Measurements from ENCODE around the gene CACNA1C.

CACNA1C gene

DNA sequence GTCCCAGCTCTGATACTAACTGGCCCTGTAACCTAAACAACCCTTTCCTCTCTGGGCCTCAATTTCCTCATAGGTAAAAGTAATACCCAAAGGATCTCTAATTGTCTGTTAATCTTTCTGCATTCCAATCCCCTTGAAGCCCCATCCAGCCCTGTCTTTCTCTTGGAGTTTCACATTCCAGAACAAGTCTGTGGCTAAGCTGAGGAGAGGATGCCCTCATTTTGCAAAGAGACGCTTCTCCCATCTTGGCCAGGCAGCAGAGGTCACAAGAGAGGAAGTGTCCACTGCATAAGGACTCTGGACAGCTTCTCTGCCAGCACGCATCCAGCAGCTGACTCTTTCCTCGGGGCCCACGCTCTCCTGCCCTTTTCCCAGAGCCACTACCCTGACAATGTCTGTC is 478.6 kb downstream of the CACNA1C start:
- in situ Hi-C loops (cut with MboI; ENCODE audit: low sequenced_read_pairs), result no loop called here

GRCh38 chr12:2533036-2533435 is 480.2 kb downstream of the CACNA1C start:
- in situ Hi-C loops (cut with MboI; ENCODE audit: low sequenced_read_pairs), result no loop called here

DNA sequence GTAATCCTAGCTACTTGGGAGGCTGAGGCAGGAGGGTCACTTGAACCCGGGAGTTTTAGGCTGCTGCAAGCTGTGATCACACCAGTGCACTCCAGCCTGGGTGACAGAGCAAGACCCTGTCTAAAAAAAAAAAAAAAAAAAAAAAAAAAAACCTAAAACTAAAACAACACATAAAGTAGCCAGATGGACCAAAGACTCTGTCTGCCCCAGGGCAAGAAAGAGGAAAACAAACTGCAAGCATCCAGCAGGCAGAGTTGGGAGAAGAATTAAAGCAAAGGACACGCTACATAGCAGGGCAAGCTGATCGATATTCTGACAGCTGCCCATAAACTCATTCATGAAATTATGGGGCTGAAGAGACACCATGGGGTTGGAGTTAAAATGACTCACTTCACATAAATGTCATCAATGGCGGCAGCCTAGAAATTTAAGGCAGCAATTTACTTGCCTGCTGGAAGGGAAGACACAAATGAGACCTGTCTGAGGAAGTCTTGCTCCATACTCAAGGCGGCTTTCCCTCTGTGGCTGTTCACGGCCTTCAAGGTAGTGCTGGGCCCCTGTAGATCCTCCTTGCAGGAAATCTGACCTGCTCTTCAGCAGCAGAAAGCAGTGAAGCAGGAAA is 482.9 kb downstream of the CACNA1C start:
- in situ Hi-C loops (cut with MboI; ENCODE audit: low sequenced_read_pairs), result no loop called here

DNA sequence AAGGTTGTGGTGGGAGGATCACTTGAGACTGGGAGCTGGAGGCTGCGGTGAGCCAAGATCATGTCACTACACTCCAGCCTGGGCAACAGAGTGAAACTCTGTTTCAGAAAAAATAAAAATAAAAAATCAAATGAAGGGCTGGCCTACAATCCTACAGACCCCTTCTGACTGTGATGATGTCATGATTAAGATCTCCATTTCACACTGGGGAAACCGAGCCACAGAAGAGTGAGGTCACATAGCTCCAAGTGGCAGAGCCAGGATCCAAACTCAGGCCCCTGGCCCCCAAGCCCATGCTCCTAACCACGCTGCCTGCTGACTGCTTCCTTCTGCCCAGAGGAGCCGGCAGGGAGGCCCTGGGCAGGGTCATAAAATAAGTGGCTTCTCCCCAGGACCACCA is 483.9 kb downstream of the CACNA1C start:
- in situ Hi-C loops (cut with MboI; ENCODE audit: low sequenced_read_pairs), result no loop called here

GRCh38 chr12:2537868-2538541 is 485.2 kb downstream of the CACNA1C start:
- in situ Hi-C loops (cut with MboI; ENCODE audit: low sequenced_read_pairs), result no loop called here

DNA sequence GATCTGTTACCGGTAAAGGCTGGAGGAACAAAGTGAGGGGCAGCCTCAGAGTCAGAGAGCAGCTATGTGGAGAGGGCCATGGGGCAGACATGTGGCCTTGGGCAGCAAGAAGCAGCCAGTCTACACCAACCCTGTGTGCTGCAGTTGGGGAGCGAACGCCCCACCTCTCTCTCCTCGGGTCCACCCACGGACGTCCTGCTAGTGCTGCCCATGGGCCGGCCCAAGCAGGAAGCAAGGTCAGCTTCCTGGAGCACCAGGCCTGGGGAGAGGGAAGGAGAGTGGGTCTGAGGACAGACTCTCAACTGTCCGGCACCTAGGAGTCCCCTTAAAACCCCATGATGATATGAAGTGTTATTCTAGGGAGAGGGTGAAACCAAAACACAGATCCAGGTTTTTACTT is 487.2 kb downstream of the CACNA1C start:
- in situ Hi-C loops (cut with MboI; ENCODE audit: low sequenced_read_pairs), result no loop called here

- in situ Hi-C loops (cut with MboI; ENCODE audit: low sequenced_read_pairs), result no loop called here
Measured at GRCh38 chr12:2540535-2540941, 487.8 kb downstream of the CACNA1C start.

GRCh38 chr12:2541631-2542204 is 488.9 kb downstream of the CACNA1C start:
- in situ Hi-C loops (cut with MboI; ENCODE audit: low sequenced_read_pairs), result no loop called here

DNA sequence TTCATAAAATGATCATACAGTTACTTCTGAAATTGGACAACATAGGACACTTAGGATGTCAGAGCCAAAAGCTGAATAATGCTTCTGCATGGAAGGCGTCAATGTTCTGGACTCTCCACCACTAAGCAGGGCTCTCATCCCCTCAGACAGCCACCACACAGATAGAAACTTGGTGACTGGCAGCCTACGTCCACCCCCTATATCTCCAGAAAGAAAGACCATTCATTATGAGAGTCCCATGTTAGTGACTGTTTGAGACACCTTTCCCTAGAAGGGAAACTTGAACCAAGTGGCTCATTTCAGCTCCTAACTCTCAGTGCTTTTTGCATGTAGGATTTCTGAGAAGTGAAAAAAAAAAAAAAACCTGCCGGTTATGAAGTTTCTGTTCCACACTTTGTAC is 491.0 kb downstream of the CACNA1C start:
- in situ Hi-C loops (cut with MboI; ENCODE audit: low sequenced_read_pairs), result no loop called here

DNA sequence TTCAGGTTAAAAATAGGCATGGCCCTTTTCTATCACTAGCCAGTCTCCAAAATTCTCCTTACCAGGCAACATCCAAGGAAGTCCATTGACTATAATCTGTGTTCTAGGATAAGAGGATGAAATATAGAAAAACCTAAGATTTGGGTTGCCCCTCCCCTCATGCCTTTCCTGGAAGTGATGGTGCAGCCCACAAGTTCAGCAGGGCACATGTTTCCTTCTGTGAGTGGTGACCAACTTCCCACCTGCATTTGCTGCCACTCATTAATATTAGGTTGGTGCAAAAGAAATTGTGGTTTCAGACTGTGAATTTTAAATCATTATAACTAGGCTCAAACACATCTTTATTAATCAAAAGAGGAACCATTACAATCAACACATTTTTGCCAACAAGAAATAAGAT is 491.4 kb downstream of the CACNA1C start:
- in situ Hi-C loops (cut with MboI; ENCODE audit: low sequenced_read_pairs), result no loop called here

DNA sequence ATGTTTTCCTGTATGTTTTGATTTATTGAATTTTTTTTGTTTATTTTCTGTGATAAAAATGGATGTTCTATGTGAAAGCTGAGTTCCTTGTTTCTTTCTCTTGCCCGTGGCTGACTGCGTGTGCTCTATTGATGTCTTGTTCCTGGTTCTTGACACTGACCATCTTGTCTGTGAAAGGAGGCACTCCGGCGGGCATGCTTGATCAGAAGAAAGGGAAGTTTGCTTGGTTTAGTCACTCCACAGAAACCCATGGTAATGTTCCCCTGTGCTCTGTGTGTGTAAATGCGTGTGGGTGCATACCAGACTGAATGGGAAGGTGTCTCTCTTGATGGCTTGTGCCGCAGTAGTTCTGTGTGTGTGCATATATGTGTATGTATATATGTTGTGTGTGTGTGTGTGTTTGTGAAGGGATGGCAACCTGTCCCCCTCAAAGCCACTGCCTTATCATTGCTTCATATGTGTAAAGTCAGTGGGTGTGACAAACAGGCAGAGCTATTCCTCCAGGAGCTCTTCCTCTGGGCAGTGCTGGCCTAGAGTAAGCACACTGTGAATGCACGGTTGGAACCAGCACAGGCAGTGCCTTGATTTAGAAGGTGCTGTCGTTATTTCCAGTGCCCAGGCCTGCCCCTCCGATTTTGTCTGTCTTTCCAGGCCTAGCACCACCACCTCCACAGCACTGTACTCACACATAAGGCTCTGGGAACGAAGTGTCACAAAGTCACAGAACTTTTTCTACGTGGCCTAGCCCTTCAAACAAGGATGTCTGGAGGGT is 494.7 kb downstream of the CACNA1C start:
- in situ Hi-C loops (cut with MboI; ENCODE audit: low sequenced_read_pairs), result no loop called here

- in situ Hi-C loops (cut with MboI; ENCODE audit: low sequenced_read_pairs), result no loop called here
Measured at GRCh38 chr12:2548081-2548480, 495.3 kb downstream of the CACNA1C start.

GRCh38 chr12:2550561-2551411 is 498.0 kb downstream of the CACNA1C start:
- in situ Hi-C loops (cut with MboI; ENCODE audit: low sequenced_read_pairs), result no loop called here

DNA sequence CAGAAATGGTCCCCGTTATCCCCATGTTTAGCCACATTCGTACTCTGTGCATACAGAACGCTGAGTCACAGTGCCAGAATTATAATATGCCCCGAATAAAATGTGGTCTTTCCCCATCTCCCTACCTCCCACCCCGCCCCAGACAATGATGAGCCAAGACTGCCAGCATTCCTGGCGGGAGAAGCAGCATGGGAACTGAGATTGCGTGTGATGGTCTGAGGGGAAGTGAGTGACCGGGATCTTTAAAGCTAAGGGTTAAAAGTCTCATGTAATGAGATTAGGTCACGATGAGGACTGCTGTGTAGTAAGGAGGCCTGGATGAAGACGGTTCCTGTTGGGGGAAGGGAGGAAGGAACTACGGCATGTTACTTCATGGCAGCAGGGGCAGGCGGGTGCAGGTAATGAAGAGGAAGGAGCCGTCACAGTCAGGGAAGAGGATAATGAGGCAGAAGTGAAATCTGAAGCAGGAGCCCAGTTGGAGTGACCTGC is 498.7 kb downstream of the CACNA1C start:
- in situ Hi-C loops (cut with MboI; ENCODE audit: low sequenced_read_pairs), result no loop called here

- in situ Hi-C loops (cut with MboI; ENCODE audit: low sequenced_read_pairs), result no loop called here
Measured at GRCh38 chr12:2552000-2552756, 499.4 kb downstream of the CACNA1C start.

- in situ Hi-C loops (cut with MboI; ENCODE audit: low sequenced_read_pairs), result no loop called here
Measured at GRCh38 chr12:2553388-2554126, 500.8 kb downstream of the CACNA1C start.

GRCh38 chr12:2555487-2556082 is 502.8 kb downstream of the CACNA1C start:
- in situ Hi-C loops (cut with MboI; ENCODE audit: low sequenced_read_pairs), result no loop called here

DNA sequence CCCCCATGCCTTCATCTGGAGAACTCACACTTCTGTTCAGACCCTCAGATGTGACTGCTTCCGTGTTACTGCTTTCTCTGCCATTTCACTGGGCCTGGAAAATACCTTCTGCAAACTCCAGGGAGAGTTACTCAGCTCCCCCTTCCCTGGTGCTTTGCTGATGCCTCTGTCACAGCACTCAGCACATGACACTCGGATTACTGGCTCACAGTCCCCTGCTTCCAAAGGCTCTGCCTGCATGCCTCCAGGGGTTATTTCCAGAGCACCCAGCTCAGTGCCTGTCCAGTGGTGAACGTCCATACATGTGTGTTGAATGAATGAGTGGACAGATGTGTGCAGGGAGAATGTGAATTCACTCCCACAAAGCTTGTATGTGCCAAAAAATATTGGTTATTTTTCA is 504.8 kb downstream of the CACNA1C start:
- in situ Hi-C loops (cut with MboI; ENCODE audit: low sequenced_read_pairs), result no loop called here

- in situ Hi-C loops (cut with MboI; ENCODE audit: low sequenced_read_pairs), result no loop called here
Measured at GRCh38 chr12:2559931-2560330, 507.1 kb downstream of the CACNA1C start.

Measured in HL-60/S4 treated with phorbol 12-myristate 13-acetate at 8.2 ng/mL for 4 days and 3 days (cell line).